ENCODE results near the gene THOP1.

Gene THOP1

DNA sequence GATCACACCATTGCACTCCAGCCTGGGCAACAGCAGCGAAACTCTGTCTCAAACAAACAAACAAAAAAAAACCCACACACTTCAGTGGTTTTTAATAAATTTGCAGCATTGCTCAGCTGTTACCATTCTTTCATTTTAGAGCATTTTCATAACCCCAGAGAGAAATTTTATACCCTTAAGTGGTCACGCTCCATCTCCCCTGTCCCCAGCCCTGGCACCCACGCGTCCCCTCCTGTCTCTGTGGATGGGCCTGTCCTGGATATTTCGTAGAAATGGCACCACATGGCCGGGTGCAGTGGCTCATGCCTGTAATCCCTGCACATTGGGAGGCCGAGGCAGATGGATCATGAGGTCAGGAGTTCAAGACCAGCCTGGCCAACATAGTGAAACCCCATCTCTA lies 7.8 kb downstream of the THOP1 start:
- no peak overlapping the region for H3K4me3 ChIP-seq (ENCODE audit: low read length in 2 of 2)
- H3K36me3 ChIP-seq (ENCODE audit: control insufficient read depth in 2 of 2, insufficient read depth in 2 of 2, low read length in 2 of 2): peaks cover 8 to 12% of the 10 kb centered on the region in 2 donors
- H3K9ac ChIP-seq (ENCODE audit: low read depth in 1 of 2, low read length in 2 of 2): no peak overlapping the region
- H3K9me3 ChIP-seq (ENCODE audit: control insufficient read depth in 2 of 2, low read length in 2 of 2): no peaks in the 10 kb centered on the region
- no peaks in the 10 kb centered on the region for H3K27me3 ChIP-seq (ENCODE audit: control insufficient read depth in 2 of 2, insufficient read depth in 2 of 2, low read length in 2 of 2)
- no peaks in the 10 kb centered on the region for H3K4me1 ChIP-seq (ENCODE audit: control insufficient read depth in 2 of 2, insufficient read depth in 2 of 2, low read length in 2 of 2)
- no peak overlapping the region for H3K27ac ChIP-seq (ENCODE audit: low read depth in 2 of 2, low read length in 2 of 2)

- Histone ChIP-seq H3K36me3 (ENCODE audit: control insufficient read depth in 2 of 2, insufficient read depth in 2 of 2, low read length in 2 of 2) (peaks cover 8 to 16% of the 10 kb centered on the region in 2 donors), H3K27ac (ENCODE audit: low read depth in 2 of 2, low read length in 2 of 2) (no peak overlapping the region), H3K4me1 (ENCODE audit: control insufficient read depth in 2 of 2, insufficient read depth in 2 of 2, low read length in 2 of 2) (no peaks in the 10 kb centered on the region), H3K9me3 (ENCODE audit: control insufficient read depth in 2 of 2, low read length in 2 of 2) (no peaks in the 10 kb centered on the region), H3K9ac (ENCODE audit: low read depth in 1 of 2, low read length in 2 of 2) (no peak overlapping the region), H3K27me3 (ENCODE audit: control insufficient read depth in 2 of 2, insufficient read depth in 2 of 2, low read length in 2 of 2) (no peaks in the 10 kb centered on the region), H3K4me3 (ENCODE audit: low read length in 2 of 2) (no peak overlapping the region)
Measured at GRCh38 chr19:2793577-2793976, 8.3 kb downstream of the THOP1 start.

DNA sequence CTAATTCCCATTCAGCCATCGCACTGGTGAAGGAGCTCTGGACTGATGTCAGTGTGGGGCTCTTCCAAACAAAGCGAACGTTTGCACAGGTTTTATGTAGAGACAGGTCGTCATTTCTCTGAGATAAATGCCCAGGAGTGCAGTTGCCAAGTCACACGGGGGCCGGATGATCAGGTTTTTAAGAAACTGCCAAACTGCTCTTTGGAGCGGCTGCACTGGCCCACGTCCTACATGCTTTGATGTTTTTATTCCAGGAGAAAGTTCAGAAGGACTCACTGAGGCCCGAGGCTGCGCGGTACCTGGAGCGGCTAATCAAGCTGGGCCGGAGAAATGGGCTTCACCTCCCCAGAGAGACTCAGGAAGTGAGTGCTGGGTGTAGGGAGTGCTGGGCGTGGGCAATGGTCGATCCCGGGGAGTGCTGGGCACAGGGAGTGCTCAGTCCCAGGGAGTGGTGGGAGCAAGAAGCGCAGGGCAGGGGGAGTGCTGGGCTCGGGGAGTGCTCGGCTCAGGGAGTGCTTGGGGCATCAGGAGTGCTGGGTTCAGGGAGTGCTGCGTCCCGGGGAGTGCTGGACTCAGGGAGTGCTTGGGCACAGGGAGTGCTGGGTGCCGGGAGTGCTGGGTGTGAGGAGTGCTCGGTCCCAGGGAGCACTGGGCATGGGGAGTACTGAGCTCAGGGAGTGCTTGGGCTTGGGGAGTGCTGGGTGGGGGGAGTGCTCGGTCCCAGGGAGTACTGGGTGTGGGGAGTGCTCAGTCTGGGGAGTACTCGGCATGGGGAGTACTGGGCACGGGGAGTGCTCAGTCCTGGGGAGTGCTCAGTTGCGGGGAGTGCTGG lies 10.7 kb downstream of the THOP1 start:
- Histone ChIP-seq H3K27ac (ENCODE audit: low read depth in 2 of 2, low read length in 2 of 2) (no peak overlapping the region), H3K27me3 (ENCODE audit: control insufficient read depth in 2 of 2, insufficient read depth in 2 of 2, low read length in 2 of 2) (no peaks in the 10 kb centered on the region), H3K36me3 (ENCODE audit: control insufficient read depth in 2 of 2, insufficient read depth in 2 of 2, low read length in 2 of 2) (peaks cover 10 to 13% of the 10 kb centered on the region in 2 donors), H3K9ac (ENCODE audit: low read depth in 1 of 2, low read length in 2 of 2) (no peak overlapping the region), H3K9me3 (ENCODE audit: control insufficient read depth in 2 of 2, low read length in 2 of 2) (no peaks in the 10 kb centered on the region), H3K4me1 (ENCODE audit: control insufficient read depth in 2 of 2, insufficient read depth in 2 of 2, low read length in 2 of 2) (no peaks in the 10 kb centered on the region), H3K4me3 (ENCODE audit: low read length in 2 of 2) (no peak overlapping the region)

DNA sequence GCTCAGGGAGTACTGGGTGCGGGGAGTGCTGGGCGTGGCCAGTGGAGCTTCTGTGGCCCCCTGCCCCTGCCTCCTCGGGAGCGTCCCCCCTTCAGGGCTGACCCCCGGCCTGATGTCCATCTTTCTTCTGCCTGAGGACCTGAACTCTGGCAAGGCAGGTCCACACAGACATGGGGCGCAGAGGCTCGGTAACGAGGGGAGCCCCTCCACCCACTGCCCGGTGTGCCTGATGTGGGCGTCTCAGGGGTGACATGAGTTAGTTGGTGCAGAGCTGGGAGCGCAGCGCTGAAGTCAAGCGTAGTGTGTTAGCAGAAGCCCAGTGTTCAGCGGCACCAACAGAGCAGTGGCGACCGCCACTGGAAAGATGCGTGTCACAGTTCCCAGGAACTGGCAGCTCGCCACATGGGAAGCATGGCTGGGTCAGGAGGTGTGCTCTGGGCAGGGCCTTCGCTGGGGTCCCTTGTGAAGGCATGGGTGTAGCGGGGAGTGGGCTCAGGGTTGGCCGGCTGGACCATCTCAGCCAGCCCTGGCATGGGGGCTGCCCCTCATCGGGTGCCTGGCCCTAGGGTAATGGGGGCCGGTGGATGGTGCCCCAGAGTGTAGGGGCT lies 11.5 kb downstream of the THOP1 start:
- Histone ChIP-seq H3K4me3 (ENCODE audit: low read length in 2 of 2) (no peak overlapping the region), H3K27ac (ENCODE audit: low read depth in 2 of 2, low read length in 2 of 2) (no peak overlapping the region), H3K9me3 (ENCODE audit: control insufficient read depth in 2 of 2, low read length in 2 of 2) (no peaks in the 10 kb centered on the region), H3K27me3 (ENCODE audit: control insufficient read depth in 2 of 2, insufficient read depth in 2 of 2, low read length in 2 of 2) (no peaks in the 10 kb centered on the region), H3K9ac (ENCODE audit: low read depth in 1 of 2, low read length in 2 of 2) (no peak overlapping the region), H3K4me1 (ENCODE audit: control insufficient read depth in 2 of 2, insufficient read depth in 2 of 2, low read length in 2 of 2) (no peaks in the 10 kb centered on the region), H3K36me3 (ENCODE audit: control insufficient read depth in 2 of 2, insufficient read depth in 2 of 2, low read length in 2 of 2) (peaks cover 10 to 16% of the 10 kb centered on the region in 2 donors)

- Histone ChIP-seq H3K27me3 (ENCODE audit: control insufficient read depth in 2 of 2, insufficient read depth in 2 of 2, low read length in 2 of 2) (no peaks in the 10 kb centered on the region), H3K36me3 (ENCODE audit: control insufficient read depth in 2 of 2, insufficient read depth in 2 of 2, low read length in 2 of 2) (peaks cover 10 to 16% of the 10 kb centered on the region in 2 donors), H3K27ac (ENCODE audit: low read depth in 2 of 2, low read length in 2 of 2) (no peak overlapping the region), H3K9ac (ENCODE audit: low read depth in 1 of 2, low read length in 2 of 2) (no peak overlapping the region), H3K4me3 (ENCODE audit: low read length in 2 of 2) (no peak overlapping the region), H3K4me1 (ENCODE audit: control insufficient read depth in 2 of 2, insufficient read depth in 2 of 2, low read length in 2 of 2) (no peaks in the 10 kb centered on the region), H3K9me3 (ENCODE audit: control insufficient read depth in 2 of 2, low read length in 2 of 2) (no peaks in the 10 kb centered on the region)
Measured at GRCh38 chr19:2797280-2797679, 12.0 kb downstream of the THOP1 start.

GRCh38 chr19:2798158-2798685 lies 12.9 kb downstream of the THOP1 start:
- Histone ChIP-seq H3K27ac (ENCODE audit: low read depth in 2 of 2, low read length in 2 of 2) (no peak overlapping the region), H3K4me3 (ENCODE audit: low read length in 2 of 2) (no peak overlapping the region), H3K4me1 (ENCODE audit: control insufficient read depth in 2 of 2, insufficient read depth in 2 of 2, low read length in 2 of 2) (no peaks in the 10 kb centered on the region), H3K9me3 (ENCODE audit: control insufficient read depth in 2 of 2, low read length in 2 of 2) (no peaks in the 10 kb centered on the region), H3K36me3 (ENCODE audit: control insufficient read depth in 2 of 2, insufficient read depth in 2 of 2, low read length in 2 of 2) (peaks cover 14 to 16% of the 10 kb centered on the region in 2 donors), H3K9ac (ENCODE audit: low read depth in 1 of 2, low read length in 2 of 2) (no peak overlapping the region), H3K27me3 (ENCODE audit: control insufficient read depth in 2 of 2, insufficient read depth in 2 of 2, low read length in 2 of 2) (no peaks in the 10 kb centered on the region)

DNA sequence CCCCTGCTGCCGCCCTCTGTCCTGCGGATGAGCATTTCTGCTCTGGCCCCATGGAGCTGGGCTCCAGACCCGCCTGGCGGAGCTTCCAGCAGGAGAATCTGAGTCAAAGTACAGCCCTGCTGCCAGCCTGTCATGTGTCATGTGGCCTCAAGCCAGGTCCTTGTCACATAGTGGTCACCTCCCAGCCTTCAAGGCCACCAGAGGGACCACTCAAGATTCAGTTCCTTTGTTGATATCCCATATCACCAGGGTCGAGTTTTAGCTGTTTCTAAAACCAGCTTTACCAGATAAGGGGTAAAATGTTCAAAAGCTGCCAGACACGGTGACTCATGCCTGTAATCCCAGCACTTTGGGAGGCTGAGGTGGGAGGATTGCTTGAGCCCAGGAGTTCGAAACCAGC lies 13.4 kb downstream of the THOP1 start:
- Histone ChIP-seq H3K9ac (ENCODE audit: low read depth in 1 of 2, low read length in 2 of 2) (no peak overlapping the region), H3K36me3 (ENCODE audit: control insufficient read depth in 2 of 2, insufficient read depth in 2 of 2, low read length in 2 of 2) (peaks cover 14 to 16% of the 10 kb centered on the region in 2 donors), H3K4me3 (ENCODE audit: low read length in 2 of 2) (no peak overlapping the region), H3K9me3 (ENCODE audit: control insufficient read depth in 2 of 2, low read length in 2 of 2) (no peaks in the 10 kb centered on the region), H3K4me1 (ENCODE audit: control insufficient read depth in 2 of 2, insufficient read depth in 2 of 2, low read length in 2 of 2) (no peaks in the 10 kb centered on the region), H3K27me3 (ENCODE audit: control insufficient read depth in 2 of 2, insufficient read depth in 2 of 2, low read length in 2 of 2) (no peaks in the 10 kb centered on the region), H3K27ac (ENCODE audit: low read depth in 2 of 2, low read length in 2 of 2) (no peak overlapping the region)

- Histone ChIP-seq H3K4me1 (ENCODE audit: control insufficient read depth in 2 of 2, insufficient read depth in 2 of 2, low read length in 2 of 2) (no peaks in the 10 kb centered on the region), H3K27me3 (ENCODE audit: control insufficient read depth in 2 of 2, insufficient read depth in 2 of 2, low read length in 2 of 2) (no peaks in the 10 kb centered on the region), H3K9me3 (ENCODE audit: control insufficient read depth in 2 of 2, low read length in 2 of 2) (no peaks in the 10 kb centered on the region), H3K4me3 (ENCODE audit: low read length in 2 of 2) (no peak overlapping the region), H3K36me3 (ENCODE audit: control insufficient read depth in 2 of 2, insufficient read depth in 2 of 2, low read length in 2 of 2) (peaks cover 14 to 16% of the 10 kb centered on the region in 2 donors), H3K9ac (ENCODE audit: low read depth in 1 of 2, low read length in 2 of 2) (no peak overlapping the region), H3K27ac (ENCODE audit: low read depth in 2 of 2, low read length in 2 of 2) (no peak overlapping the region)
Measured at GRCh38 chr19:2799273-2800020, 14.1 kb downstream of the THOP1 start.

DNA sequence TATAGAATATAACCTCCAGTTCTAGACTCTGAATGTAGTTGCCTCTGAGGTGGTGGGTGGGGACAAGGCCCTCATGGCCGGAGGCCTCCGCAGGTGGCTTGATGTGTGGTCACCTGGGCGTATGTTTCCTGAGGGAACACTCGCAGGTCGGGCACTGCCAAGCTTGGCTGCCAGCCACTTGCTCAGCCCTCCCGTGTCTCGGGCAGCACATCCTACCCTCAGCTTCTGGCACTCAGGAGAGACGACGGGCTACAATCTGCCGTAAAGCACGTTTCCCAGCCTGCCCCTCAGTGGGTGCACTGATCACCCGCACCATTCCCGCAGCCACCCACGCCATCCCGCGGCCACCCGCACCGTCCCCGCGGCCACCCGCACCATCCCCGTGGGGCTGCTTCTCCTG lies 15.2 kb downstream of the THOP1 start:
- Histone ChIP-seq H3K9ac (ENCODE audit: low read depth in 1 of 2, low read length in 2 of 2) (no peak overlapping the region), H3K9me3 (ENCODE audit: control insufficient read depth in 2 of 2, low read length in 2 of 2) (no peaks in the 10 kb centered on the region), H3K4me3 (ENCODE audit: low read length in 2 of 2) (no peak overlapping the region), H3K36me3 (ENCODE audit: control insufficient read depth in 2 of 2, insufficient read depth in 2 of 2, low read length in 2 of 2) (peaks cover 11 to 20% of the 10 kb centered on the region in 2 donors), H3K4me1 (ENCODE audit: control insufficient read depth in 2 of 2, insufficient read depth in 2 of 2, low read length in 2 of 2) (no peaks in the 10 kb centered on the region), H3K27me3 (ENCODE audit: control insufficient read depth in 2 of 2, insufficient read depth in 2 of 2, low read length in 2 of 2) (no peaks in the 10 kb centered on the region), H3K27ac (ENCODE audit: low read depth in 2 of 2, low read length in 2 of 2) (no peak overlapping the region)

- no peak overlapping the region for H3K27ac ChIP-seq (ENCODE audit: low read depth in 2 of 2, low read length in 2 of 2)
- H3K4me1 ChIP-seq (ENCODE audit: control insufficient read depth in 2 of 2, insufficient read depth in 2 of 2, low read length in 2 of 2): no peaks in the 10 kb centered on the region
- H3K4me3 ChIP-seq (ENCODE audit: low read length in 2 of 2): no peak overlapping the region
- H3K27me3 ChIP-seq (ENCODE audit: control insufficient read depth in 2 of 2, insufficient read depth in 2 of 2, low read length in 2 of 2): no peaks in the 10 kb centered on the region
- H3K9me3 ChIP-seq (ENCODE audit: control insufficient read depth in 2 of 2, low read length in 2 of 2): no peaks in the 10 kb centered on the region
- peaks cover 13 to 21% of the 10 kb centered on the region in 2 donors for H3K36me3 ChIP-seq (ENCODE audit: control insufficient read depth in 2 of 2, insufficient read depth in 2 of 2, low read length in 2 of 2)
- H3K9ac ChIP-seq (ENCODE audit: low read depth in 1 of 2, low read length in 2 of 2): no peak overlapping the region
Measured at GRCh38 chr19:2802826-2803225, 17.5 kb downstream of the THOP1 start.

All from mucosa of rectum (tissue), 2 donors.